Caco-2 (cell line): ENCODE measurements around the gene QRFPR. TPM values are rescaled to one million over a fixed set of nuclear protein-coding genes. Genes with fewer than 3 reads are reported as not detected.

Experiments
- BruUV-seq: library from RNA; stranded (reverse); fragments of 400-500 nt; replicated peaks from 2 replicates; lab custom pipeline; 2021; lab: Mats Ljungman, UMichigan
- CTCF ChIA-PET: fragments of 300-600 bp; sonication (Branson Sonifier 250); formaldehyde crosslinking; loops from one replicate; lab custom pipeline; 2022; ENCODE audit warnings: antibody characterized with exemption; lab: Charles Lee
- POLR2A ChIA-PET: fragments of 300-600 bp; sonication (Branson Sonifier 250); formaldehyde crosslinking; loops from one replicate; lab custom pipeline; 2022; ENCODE audit warnings: antibody characterized with exemption; lab: Charles Lee
- DNase-seq, 2 experiments: peaks; one replicate each; pipeline versions ENCODE4 v3.0.0 to v3.0.0-alpha.2; 2020 to 2022
- H3K27me3 ChIP-seq: replicated peaks from 2 replicates; pipeline ENCODE4 v1.6.0; 2011; ENCODE audit warnings: low read length; ENCODE audit not compliant: control insufficient read depth, insufficient read depth
- H3K36me3 ChIP-seq: 2 replicates; pipeline ENCODE4 v1.5.1; 2011; ENCODE audit warnings: low read length; ENCODE audit not compliant: control insufficient read depth, insufficient read depth
- H3K4me1 ChIP-seq: fragments of 250-450 bp; sonication (Bioruptor Pico); 2 replicates; pipeline ENCODE4 v1.5.1; 2020; ENCODE audit warnings: mild to moderate bottlenecking
- H3K4me3 ChIP-seq: 2 replicates; pipeline ENCODE4 v1.5.1; 2011; ENCODE audit warnings: low read depth, mild to moderate bottlenecking, control low read depth, low read length
- H3K9me3 ChIP-seq: fragments of 250-450 bp; sonication (Bioruptor Pico); 2 replicates; pipeline ENCODE4 v1.5.1; 2020; ENCODE audit warnings: mild to moderate bottlenecking, moderate library complexity
- H3K27ac Mint-ChIP-seq: one replicate; pipeline ENCODE4 v1.8.0; 2022; ENCODE audit warnings: mixed read lengths; ENCODE audit not compliant: unreplicated experiment
- H3K27me3 Mint-ChIP-seq: one replicate; pipeline ENCODE4 v1.8.0; 2022; ENCODE audit warnings: mixed read lengths; ENCODE audit not compliant: insufficient read depth, unreplicated experiment
- H3K36me3 Mint-ChIP-seq: one replicate; pipeline ENCODE4 v1.8.0; 2022; ENCODE audit warnings: mild to moderate bottlenecking, mixed read lengths; ENCODE audit not compliant: insufficient read depth, unreplicated experiment
- H3K4me1 Mint-ChIP-seq: one replicate; pipeline ENCODE4 v1.8.0; 2022; ENCODE audit warnings: low read depth, mixed read lengths; ENCODE audit not compliant: unreplicated experiment
- H3K4me3 Mint-ChIP-seq: one replicate; pipeline ENCODE4 v1.8.0; 2022; ENCODE audit warnings: mild to moderate bottlenecking, moderate library complexity, mixed read lengths; ENCODE audit not compliant: unreplicated experiment
- H3K9me3 Mint-ChIP-seq: one replicate; pipeline ENCODE4 v1.8.0; 2022; ENCODE audit warnings: mixed read lengths; ENCODE audit not compliant: unreplicated experiment
- intact Hi-C: fragments of 100-400 bp; cut with micrococcal nuclease; formaldehyde crosslinking; loops from one replicate; pipeline ENCODE4 v1.10.0; 2022; ENCODE audit not compliant: unreplicated experiment
- total RNA-seq: library from RNA; stranded (reverse); gene quantifications from 2 replicates; pipeline ENCODE4 v1.2.3, GENCODE V29; 2022
- TF ChIP-seq, protein P1 (sequence below), 2 experiments: fragments of 200-600 bp in 1 of 2; IDR thresholded peaks; 1 replicate in 1 of 2; 2 replicates in 1 of 2; pipeline versions ENCODE4 v1.5.1 to v1.8.0; 2011 to 2022; ENCODE audit warnings: antibody characterized with exemption in 1 of 2, control low read depth in 1 of 2, inconsistent platforms in 1 of 2, low read depth in 1 of 2, low read length in 1 of 2, mild to moderate bottlenecking in 1 of 2, moderate library complexity in 1 of 2; ENCODE audit not compliant: insufficient read depth in 1 of 2, severe bottlenecking in 1 of 2, unreplicated experiment in 1 of 2

Gene QRFPR
- total RNA-seq, 1 experiment from 2014 or later: not detected

GRCh38 chr4:121326597-121326996 is 54.2 kb downstream of the QRFPR start:
- Histone ChIP-seq H3K4me3 (no peak overlapping the region), H3K27me3 (no peaks in the 10 kb centered on the region), H3K9me3 (no peaks in the 10 kb centered on the region), H3K36me3 (no peaks in the 10 kb centered on the region), H3K4me1 (no peaks in the 10 kb centered on the region)
- H3K27ac Mint-ChIP-seq: no peak overlapping the region
- peaks cover 7% of the 10 kb centered on the region for H3K27me3 Mint-ChIP-seq
- CTCF ChIA-PET: no interaction called here
- DNase-seq: no peak
- BruUV-seq: no TSS peak
- H3K4me1 Mint-ChIP-seq: no peaks in the 10 kb centered on the region
- no peak overlapping the region for H3K4me3 Mint-ChIP-seq
- POLR2A ChIA-PET: no interaction called here
- intact Hi-C loops: no loop called here
- no peaks in the 10 kb centered on the region for H3K36me3 Mint-ChIP-seq
- TF ChIP-seq, protein P1, sequence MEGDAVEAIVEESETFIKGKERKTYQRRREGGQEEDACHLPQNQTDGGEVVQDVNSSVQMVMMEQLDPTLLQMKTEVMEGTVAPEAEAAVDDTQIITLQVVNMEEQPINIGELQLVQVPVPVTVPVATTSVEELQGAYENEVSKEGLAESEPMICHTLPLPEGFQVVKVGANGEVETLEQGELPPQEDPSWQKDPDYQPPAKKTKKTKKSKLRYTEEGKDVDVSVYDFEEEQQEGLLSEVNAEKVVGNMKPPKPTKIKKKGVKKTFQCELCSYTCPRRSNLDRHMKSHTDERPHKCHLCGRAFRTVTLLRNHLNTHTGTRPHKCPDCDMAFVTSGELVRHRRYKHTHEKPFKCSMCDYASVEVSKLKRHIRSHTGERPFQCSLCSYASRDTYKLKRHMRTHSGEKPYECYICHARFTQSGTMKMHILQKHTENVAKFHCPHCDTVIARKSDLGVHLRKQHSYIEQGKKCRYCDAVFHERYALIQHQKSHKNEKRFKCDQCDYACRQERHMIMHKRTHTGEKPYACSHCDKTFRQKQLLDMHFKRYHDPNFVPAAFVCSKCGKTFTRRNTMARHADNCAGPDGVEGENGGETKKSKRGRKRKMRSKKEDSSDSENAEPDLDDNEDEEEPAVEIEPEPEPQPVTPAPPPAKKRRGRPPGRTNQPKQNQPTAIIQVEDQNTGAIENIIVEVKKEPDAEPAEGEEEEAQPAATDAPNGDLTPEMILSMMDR (IDR thresholded peaks at IDR 0.05; ENCODE audit: insufficient read depth in 1 of 2, low read depth in 1 of 2, low read length in 1 of 2, severe bottlenecking in 1 of 2, unreplicated experiment in 1 of 2): no peak
- no peaks in the 10 kb centered on the region for H3K9me3 Mint-ChIP-seq

DNA sequence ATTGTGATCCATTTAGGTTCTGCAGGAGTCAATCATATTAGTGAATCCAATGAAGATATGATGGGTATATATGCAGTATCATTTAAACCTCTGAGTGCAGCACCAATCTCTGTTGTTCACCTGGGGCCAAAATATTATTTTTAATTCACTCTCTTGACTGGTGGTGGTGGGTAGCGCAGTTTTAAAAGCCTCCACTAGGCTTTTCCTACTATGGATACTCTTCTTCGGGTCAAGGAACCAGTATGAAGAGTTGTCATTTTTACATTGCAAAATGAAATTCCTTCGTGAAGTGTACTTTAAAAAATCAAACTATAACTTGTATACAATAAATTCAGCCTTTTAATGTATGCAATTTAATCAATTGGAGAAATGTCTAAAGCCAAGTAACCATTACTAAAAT is 56.5 kb downstream of the QRFPR start:
- Mint-ChIP-seq H3K27me3 (peaks cover 9% of the 10 kb centered on the region), H3K36me3 (no peaks in the 10 kb centered on the region), H3K27ac (no peak overlapping the region), H3K4me1 (no peaks in the 10 kb centered on the region), H3K9me3 (no peaks in the 10 kb centered on the region), H3K4me3 (no peak overlapping the region)
- no peaks in the 10 kb centered on the region for H3K4me1 ChIP-seq
- intact Hi-C loops: no loop called here
- ChIA-PET POLR2A (no interaction called here), CTCF (no interaction called here)
- no peak overlapping the region for H3K4me3 ChIP-seq
- no peaks in the 10 kb centered on the region for H3K36me3 ChIP-seq
- DNase-seq: no peak
- TF ChIP-seq, protein P1 (IDR thresholded peaks at IDR 0.05; ENCODE audit: insufficient read depth in 1 of 2, low read depth in 1 of 2, low read length in 1 of 2, severe bottlenecking in 1 of 2, unreplicated experiment in 1 of 2): no peak
- no peaks in the 10 kb centered on the region for H3K9me3 ChIP-seq
- H3K27me3 ChIP-seq: no peaks in the 10 kb centered on the region
- no TSS peak for BruUV-seq

GRCh38 chr4:121321466-121321865 is 59.4 kb downstream of the QRFPR start:
- ChIA-PET CTCF (no interaction called here), POLR2A (no interaction called here)
- Mint-ChIP-seq H3K4me3 (no peak overlapping the region), H3K36me3 (no peaks in the 10 kb centered on the region), H3K4me1 (no peaks in the 10 kb centered on the region), H3K9me3 (peaks cover 10% of the 10 kb centered on the region), H3K27ac (no peak overlapping the region), H3K27me3 (peaks cover 3% of the 10 kb centered on the region)
- no peaks in the 10 kb centered on the region for H3K9me3 ChIP-seq
- TF ChIP-seq, protein P1 (IDR thresholded peaks at IDR 0.05; ENCODE audit: insufficient read depth in 1 of 2, low read depth in 1 of 2, low read length in 1 of 2, severe bottlenecking in 1 of 2, unreplicated experiment in 1 of 2): no peak
- H3K36me3 ChIP-seq: no peaks in the 10 kb centered on the region
- no TSS peak for BruUV-seq
- no peaks in the 10 kb centered on the region for H3K27me3 ChIP-seq
- intact Hi-C loops: no loop called here
- DNase-seq: no peak
- no peak overlapping the region for H3K4me3 ChIP-seq
- H3K4me1 ChIP-seq: no peaks in the 10 kb centered on the region
